SKM-1 treated with dmso at 0.1 percent for 144 hours (cell line): ENCODE measurements around the gene B4GALT2.
A peak's percentile ranks its signal among the peaks of the same experiment; 100 is the strongest.

Experiments used
- DNase-seq: peaks from one replicate; lab custom pipeline; 2025; ENCODE audit not compliant: unreplicated experiment; lab: John Stamatoyannopoulos, UW

The B4GALT2 gene

GRCh38 chr1:43946236-43947060, 32.6 kb upstream of the B4GALT2 start, which contains the start of gene IPO13:
TSS of gene IPO13 (plus strand) at chr1:43946950. CDS start at chr1:43947601, 651 bp downstream.
- DNase-seq = peak; percentile 93

- DNase-seq = no peak
These were observed 31.7 kb upstream of the B4GALT2 start for GRCh38 chr1:43947061-43947873.

- no peak for DNase-seq
These were observed 31.1 kb upstream of the B4GALT2 start for GRCh38 chr1:43947874-43948437.

- DNase-seq = no peak
These were observed 29.3 kb upstream of the B4GALT2 start for GRCh38 chr1:43949678-43950077.

- no peak for DNase-seq
These were observed 27.7 kb upstream of the B4GALT2 start for GRCh38 chr1:43951021-43951985.

GRCh38 chr1:43952731-43953346, 26.2 kb upstream of the B4GALT2 start:
- DNase-seq = no peak

- no peak for DNase-seq
These were observed 25.6 kb upstream of the B4GALT2 start for GRCh38 chr1:43953361-43953760.

GRCh38 chr1:43954036-43954435, 25.0 kb upstream of the B4GALT2 start:
- no peak for DNase-seq

GRCh38 chr1:43956234-43956633, 22.8 kb upstream of the B4GALT2 start:
- DNase-seq = no peak

- no peak for DNase-seq
These were observed 21.5 kb upstream of the B4GALT2 start for GRCh38 chr1:43957407-43958040.

GRCh38 chr1:43958351-43959255, 20.4 kb upstream of the B4GALT2 start:
- DNase-seq = no peak

- no peak for DNase-seq
These were observed 18.2 kb upstream of the B4GALT2 start for GRCh38 chr1:43960798-43961197.

GRCh38 chr1:43961692-43962091, 17.3 kb upstream of the B4GALT2 start:
- no peak for DNase-seq

GRCh38 chr1:43962324-43962723, 16.7 kb upstream of the B4GALT2 start:
- DNase-seq = no peak

GRCh38 chr1:43963006-43963405, 16.0 kb upstream of the B4GALT2 start:
- DNase-seq = no peak

GRCh38 chr1:43963890-43964289, 15.1 kb upstream of the B4GALT2 start:
- no peak for DNase-seq

GRCh38 chr1:43965316-43965715, 13.7 kb upstream of the B4GALT2 start:
- DNase-seq = no peak

GRCh38 chr1:43968348-43968948, 10.6 kb upstream of the B4GALT2 start:
- DNase-seq = peak; percentile 6
